Pulmonary artery endothelial cell (primary cell): Measurements from ENCODE around the gene SUGCT. TPM values are rescaled to one million over a fixed set of nuclear protein-coding genes. Genes with fewer than 3 reads are reported as not detected.

Source experiments
- DNase-seq: peaks from one replicate; pipeline ENCODE4 v3.0.0-alpha.2; 2011; ENCODE audit warnings: low read depth, low spot score
- total RNA-seq: library from RNA; depleted of rRNA; stranded (reverse); fragments of >200 nt; gene quantifications from 2 replicates; pipeline ENCODE4 v1.2.3, GENCODE V29; 2014

The SUGCT gene
- total RNA-seq, 1 donor from 2014 or later, result 2.4 TPM

- no peak for DNase-seq
Measured at GRCh38 chr7:40463446-40463845, 328.6 kb downstream of the SUGCT start.

GRCh38 chr7:40468891-40469864 is 334.4 kb downstream of the SUGCT start:
- no peak for DNase-seq

GRCh38 chr7:40470091-40470592 is 335.3 kb downstream of the SUGCT start:
- no peak for DNase-seq

- DNase-seq, result no peak
Measured at GRCh38 chr7:40470817-40471216, 336.0 kb downstream of the SUGCT start.

- DNase-seq, result no peak
Measured at GRCh38 chr7:40471891-40472290, 337.1 kb downstream of the SUGCT start.

- no peak for DNase-seq
Measured at GRCh38 chr7:40474790-40475680, 340.2 kb downstream of the SUGCT start.

GRCh38 chr7:40475681-40475982 is 340.8 kb downstream of the SUGCT start:
- DNase-seq, result no peak

GRCh38 chr7:40477094-40477493 is 342.3 kb downstream of the SUGCT start:
- no peak for DNase-seq

- DNase-seq, result no peak
Measured at GRCh38 chr7:40482845-40483244, 348.0 kb downstream of the SUGCT start.

GRCh38 chr7:40483630-40484029 is 348.8 kb downstream of the SUGCT start:
- no peak for DNase-seq

GRCh38 chr7:40489844-40490602 is 355.2 kb downstream of the SUGCT start:
- DNase-seq, result no peak

- no peak for DNase-seq
Measured at GRCh38 chr7:40490603-40490924, 355.8 kb downstream of the SUGCT start.

- DNase-seq, result no peak
Measured at GRCh38 chr7:40492946-40493345, 358.1 kb downstream of the SUGCT start.

GRCh38 chr7:40493609-40494051 is 358.8 kb downstream of the SUGCT start:
- no peak for DNase-seq

- no peak for DNase-seq
Measured at GRCh38 chr7:40498924-40499510, 364.2 kb downstream of the SUGCT start.

GRCh38 chr7:40499718-40500117 is 364.9 kb downstream of the SUGCT start:
- DNase-seq, result no peak

- no peak for DNase-seq
Measured at GRCh38 chr7:40500219-40500618, 365.4 kb downstream of the SUGCT start.

GRCh38 chr7:40502359-40502758 is 367.6 kb downstream of the SUGCT start:
- no peak for DNase-seq

- DNase-seq, result no peak
Measured at GRCh38 chr7:40506158-40506557, 371.4 kb downstream of the SUGCT start.

GRCh38 chr7:40507166-40507565 is 372.4 kb downstream of the SUGCT start:
- DNase-seq, result no peak
